ENCODE measurements around the gene PLXNA1.

- TF ChIP-seq EZH2 (IDR thresholded peaks at IDR 0.05; ENCODE audit: insufficient read depth, low read length) (no peak), CTCF (IDR thresholded peaks at IDR 0.05; ENCODE audit: insufficient read depth, low read depth, low read length) (no peak)
These were observed 15.4 kb downstream of the PLXNA1 start for GRCh38 chr3:126998320-126998719.

Measured in astrocyte (in vitro differentiated cells and primary cell).